ENCODE results near the gene MMS19.

GRCh38 chr10:97463363-97464132 is 34.7 kb downstream of the MMS19 start:
- TF ChIP-seq CTCF (IDR thresholded peaks at IDR 0.05) (peak; percentile 61 to 85 (median 80)), POLR2A (IDR thresholded peaks at IDR 0.05) (no peak)

Data from vagina (tissue), 2 donors.